ENCODE measurements around the gene PDGFC. TPM values are rescaled to one million over a fixed set of nuclear protein-coding genes. Genes with fewer than 3 reads are reported as not detected.

The PDGFC gene
- total RNA-seq, 2 experiments from 2014 or later = not detected

DNA sequence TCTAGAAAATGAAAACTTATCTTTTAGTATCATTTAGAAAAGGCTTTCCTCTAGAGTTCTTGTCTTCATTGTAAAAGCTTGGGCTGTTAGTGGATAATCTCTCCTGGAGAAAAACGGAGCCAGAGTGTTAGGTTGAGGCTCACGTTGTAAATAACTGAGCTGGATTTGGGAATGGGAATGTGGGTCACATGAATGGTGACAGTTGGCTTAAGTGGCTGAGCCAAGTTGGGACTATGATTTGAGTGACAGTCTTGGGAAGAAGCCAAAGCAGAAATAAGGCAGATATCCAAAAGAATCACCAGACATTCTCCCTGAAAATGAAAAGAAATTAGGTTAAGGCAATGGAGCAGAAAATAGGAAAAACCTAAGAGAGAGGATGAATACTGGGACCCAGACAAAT, 33.6 kb upstream of the PDGFC start:
- no peak overlapping the region for H3K27ac ChIP-seq (ENCODE audit: low read depth, low read length, poor library complexity, severe bottlenecking)
- H3K4me3 ChIP-seq (ENCODE audit: low read depth, low read length, poor library complexity, severe bottlenecking) = no peak overlapping the region
- ChIA-PET POLR2A (no interaction called here), CTCF (ENCODE audit: unreplicated experiment) (no interaction called here)
- H3K4me1 ChIP-seq (ENCODE audit: insufficient read depth, low read length, poor library complexity, severe bottlenecking) = no peaks in the 10 kb centered on the region
- TF ChIP-seq, protein P1, sequence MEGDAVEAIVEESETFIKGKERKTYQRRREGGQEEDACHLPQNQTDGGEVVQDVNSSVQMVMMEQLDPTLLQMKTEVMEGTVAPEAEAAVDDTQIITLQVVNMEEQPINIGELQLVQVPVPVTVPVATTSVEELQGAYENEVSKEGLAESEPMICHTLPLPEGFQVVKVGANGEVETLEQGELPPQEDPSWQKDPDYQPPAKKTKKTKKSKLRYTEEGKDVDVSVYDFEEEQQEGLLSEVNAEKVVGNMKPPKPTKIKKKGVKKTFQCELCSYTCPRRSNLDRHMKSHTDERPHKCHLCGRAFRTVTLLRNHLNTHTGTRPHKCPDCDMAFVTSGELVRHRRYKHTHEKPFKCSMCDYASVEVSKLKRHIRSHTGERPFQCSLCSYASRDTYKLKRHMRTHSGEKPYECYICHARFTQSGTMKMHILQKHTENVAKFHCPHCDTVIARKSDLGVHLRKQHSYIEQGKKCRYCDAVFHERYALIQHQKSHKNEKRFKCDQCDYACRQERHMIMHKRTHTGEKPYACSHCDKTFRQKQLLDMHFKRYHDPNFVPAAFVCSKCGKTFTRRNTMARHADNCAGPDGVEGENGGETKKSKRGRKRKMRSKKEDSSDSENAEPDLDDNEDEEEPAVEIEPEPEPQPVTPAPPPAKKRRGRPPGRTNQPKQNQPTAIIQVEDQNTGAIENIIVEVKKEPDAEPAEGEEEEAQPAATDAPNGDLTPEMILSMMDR (conservative IDR thresholded peaks at IDR 0.05; ENCODE audit: low read length) = no peak
- no peak for TF ChIP-seq EZH2phosphoT487 (IDR thresholded peaks at IDR 0.05; ENCODE audit: borderline replicate concordance, low read depth, low read length)
- intact Hi-C loops (cut with micrococcal nuclease; ENCODE audit: unreplicated experiment) = no loop called here
- BruUV-seq (replicated peaks) = no TSS peak
- H3K4me2 ChIP-seq (ENCODE audit: low read length) = no peak overlapping the region
- no peaks in the 10 kb centered on the region for H3K36me3 ChIP-seq (ENCODE audit: insufficient read depth, low read length)
- H3K9me3 ChIP-seq (ENCODE audit: low read length) = no peaks in the 10 kb centered on the region
- DNase-seq (ENCODE audit: low spot score) = no peak
- no peaks in the 10 kb centered on the region for H4K20me1 ChIP-seq (ENCODE audit: insufficient read depth, low read length)
- no peak overlapping the region for H2AFZ ChIP-seq (ENCODE audit: low read length)
- H3K79me2 ChIP-seq (ENCODE audit: insufficient read depth, low read depth, low read length) = no peaks in the 10 kb centered on the region
- H3K9me2 ChIP-seq (ENCODE audit: insufficient read depth, low read length) = no peaks in the 10 kb centered on the region

- DNase-seq (ENCODE audit: low spot score) = no peak
- ChIA-PET POLR2A (no interaction called here), CTCF (ENCODE audit: unreplicated experiment) (no interaction called here)
- no peak for TF ChIP-seq EZH2phosphoT487 (IDR thresholded peaks at IDR 0.05; ENCODE audit: borderline replicate concordance, low read depth, low read length)
- TF ChIP-seq, protein P1 (conservative IDR thresholded peaks at IDR 0.05; ENCODE audit: low read length) = no peak
- Histone ChIP-seq H3K27ac (ENCODE audit: low read depth, low read length, poor library complexity, severe bottlenecking) (no peak overlapping the region), H2AFZ (ENCODE audit: low read length) (no peak overlapping the region), H3K9me2 (ENCODE audit: insufficient read depth, low read length) (no peaks in the 10 kb centered on the region), H3K9me3 (ENCODE audit: low read length) (no peaks in the 10 kb centered on the region), H3K79me2 (ENCODE audit: insufficient read depth, low read depth, low read length) (no peaks in the 10 kb centered on the region), H3K4me1 (ENCODE audit: insufficient read depth, low read length, poor library complexity, severe bottlenecking) (no peaks in the 10 kb centered on the region), H3K36me3 (ENCODE audit: insufficient read depth, low read length) (no peaks in the 10 kb centered on the region), H3K4me3 (ENCODE audit: low read depth, low read length, poor library complexity, severe bottlenecking) (no peak overlapping the region), H3K4me2 (ENCODE audit: low read length) (no peak overlapping the region), H4K20me1 (ENCODE audit: insufficient read depth, low read length) (no peaks in the 10 kb centered on the region)
- no TSS peak for BruUV-seq (replicated peaks)
- intact Hi-C loops (cut with micrococcal nuclease; ENCODE audit: unreplicated experiment) = no loop called here
Measured at GRCh38 chr4:157004279-157005161, 32.9 kb upstream of the PDGFC start.

- intact Hi-C loops (cut with micrococcal nuclease; ENCODE audit: unreplicated experiment) = no loop called here
- Histone ChIP-seq H3K9me3 (ENCODE audit: low read length) (no peaks in the 10 kb centered on the region), H3K4me1 (ENCODE audit: insufficient read depth, low read length, poor library complexity, severe bottlenecking) (no peaks in the 10 kb centered on the region), H3K36me3 (ENCODE audit: insufficient read depth, low read length) (no peaks in the 10 kb centered on the region), H3K4me2 (ENCODE audit: low read length) (no peak overlapping the region), H2AFZ (ENCODE audit: low read length) (no peak overlapping the region), H4K20me1 (ENCODE audit: insufficient read depth, low read length) (no peaks in the 10 kb centered on the region), H3K9me2 (ENCODE audit: insufficient read depth, low read length) (no peaks in the 10 kb centered on the region), H3K4me3 (ENCODE audit: low read depth, low read length, poor library complexity, severe bottlenecking) (no peak overlapping the region), H3K27ac (ENCODE audit: low read depth, low read length, poor library complexity, severe bottlenecking) (no peak overlapping the region), H3K79me2 (ENCODE audit: insufficient read depth, low read depth, low read length) (no peaks in the 10 kb centered on the region)
- POLR2A ChIA-PET = interaction anchor here (0.9 kb wide), 1 partner anchor 1275 kb away, joined by 3 read pairs; no protein-coding TSS in a partner anchor
- no peak for DNase-seq (ENCODE audit: low spot score)
- BruUV-seq (replicated peaks) = no TSS peak
- CTCF ChIA-PET (ENCODE audit: unreplicated experiment) = no interaction called here
- TF ChIP-seq, protein P1 (conservative IDR thresholded peaks at IDR 0.05; ENCODE audit: low read length) = no peak
- TF ChIP-seq EZH2phosphoT487 (IDR thresholded peaks at IDR 0.05; ENCODE audit: borderline replicate concordance, low read depth, low read length) = no peak
Measured at GRCh38 chr4:156999175-156999517, 27.5 kb upstream of the PDGFC start.

Data from OCI-LY7 (cell line).